HEK293 (cell line): Measurements from ENCODE around the gene WASF2.

ENCODE experiments used
- CTCF ChIA-PET: fragments of 350-600 bp; formaldehyde crosslinking; extraction: SDS; loops from one replicate; lab custom pipeline; 2021; ENCODE audit warnings: antibody characterized with exemption; lab: Yijun Ruan, JAX
- POLR2A ChIA-PET: fragments of 300-600 bp; formaldehyde crosslinking; extraction: SDS; loops from one replicate; lab custom pipeline; 2020; ENCODE audit warnings: antibody characterized with exemption, inconsistent platforms; lab: Yijun Ruan, JAX
- H3K27ac ChIP-seq: fragments of 200-500 bp; sonication (Bioruptor generic); 2 replicates; pipeline ENCODE4 v1.5.1; 2014; ENCODE audit warnings: low read depth, low read length, control low read depth, inconsistent platforms; ENCODE audit errors: extremely low read depth
- H3K36me3 ChIP-seq, 2 experiments: fragments of 200-500 bp in 1 of 2; sonication (Bioruptor generic) in 1 of 2; 1 replicate in 1 of 2; 2 replicates in 1 of 2; pipeline ENCODE4 v1.5.1; 2014 to 2017; ENCODE audit warnings: inconsistent platforms in 2 of 2, low read length in 2 of 2; ENCODE audit not compliant: control insufficient read depth in 2 of 2, insufficient read depth in 1 of 2
- H3K4me1 ChIP-seq: fragments of 200-500 bp; sonication (Bioruptor generic); 2 replicates; pipeline ENCODE4 v1.5.1; 2014; ENCODE audit warnings: mild to moderate bottlenecking, low read length, inconsistent platforms; ENCODE audit not compliant: control insufficient read depth, insufficient read depth
- H3K4me3 ChIP-seq: 2 replicates; pipeline ENCODE4 v1.5.1; 2011; ENCODE audit warnings: low read depth, mild to moderate bottlenecking, control low read depth, low read length, moderate library complexity
- H3K9me3 ChIP-seq: fragments of 200-500 bp; sonication (Bioruptor generic); 2 replicates; pipeline ENCODE4 v1.5.1; 2014; ENCODE audit warnings: low read depth, low read length, inconsistent platforms; ENCODE audit not compliant: control insufficient read depth, insufficient read depth
- AEBP2 ChIP-seq: fragments of 450-650 bp; formaldehyde crosslinking; IDR thresholded peaks from 2 replicates; pipeline ENCODE4 v1.5.1; 2016; ENCODE audit warnings: missing biosample characterization, missing genetic modification characterization, borderline replicate concordance
- BCL11A ChIP-seq: fragments of 450-650 bp; formaldehyde crosslinking; IDR thresholded peaks from 2 replicates; pipeline ENCODE4 v1.5.1; 2016; ENCODE audit warnings: low read depth, missing biosample characterization, missing genetic modification characterization
- EGR2 ChIP-seq: fragments of 450-650 bp; formaldehyde crosslinking; IDR thresholded peaks from 2 replicates; pipeline ENCODE4 v1.5.1; 2016; ENCODE audit warnings: low read depth, missing biosample characterization, missing genetic modification characterization
- GFI1B ChIP-seq: fragments of 450-650 bp; formaldehyde crosslinking; IDR thresholded peaks from 2 replicates; pipeline ENCODE4 v1.5.1; 2016; ENCODE audit warnings: missing biosample characterization, missing genetic modification characterization
- HOXA7 ChIP-seq: sonication (generic); formaldehyde crosslinking; IDR thresholded peaks from 2 replicates; pipeline ENCODE4 v1.8.1; 2022; ENCODE audit warnings: missing genetic modification reagents, borderline replicate concordance
- IKZF3 ChIP-seq: fragments of 450-650 bp; IDR thresholded peaks from 2 replicates; pipeline ENCODE4 v1.5.0; 2018; ENCODE audit warnings: missing biosample characterization, mild to moderate bottlenecking, missing genetic modification characterization, moderate library complexity
- KLF1 ChIP-seq: fragments of 450-650 bp; formaldehyde crosslinking; IDR thresholded peaks from 2 replicates; pipeline ENCODE4 v1.5.1; 2016; ENCODE audit warnings: missing biosample characterization, missing genetic modification characterization
- KLF10 ChIP-seq: fragments of 450-650 bp; IDR thresholded peaks from 2 replicates; pipeline ENCODE4 v1.5.1; 2018; ENCODE audit warnings: missing biosample characterization, mild to moderate bottlenecking, missing genetic modification characterization
- REPIN1 ChIP-seq: fragments of 450-650 bp; formaldehyde crosslinking; IDR thresholded peaks from 2 replicates; pipeline ENCODE4 v1.5.1; 2017; ENCODE audit warnings: missing biosample characterization, missing genetic modification characterization, low read depth
- SP7 ChIP-seq: fragments of 450-650 bp; formaldehyde crosslinking; IDR thresholded peaks from 2 replicates; pipeline ENCODE4 v1.5.1; 2016; ENCODE audit warnings: missing biosample characterization, missing genetic modification characterization
- ZBTB21 ChIP-seq: fragments of 450-650 bp; formaldehyde crosslinking; IDR thresholded peaks from 2 replicates; pipeline ENCODE4 v1.5.1; 2017; ENCODE audit warnings: missing biosample characterization, missing genetic modification characterization
- ZBTB6 ChIP-seq: fragments of 450-650 bp; formaldehyde crosslinking; IDR thresholded peaks from 2 replicates; pipeline ENCODE4 v1.5.1; 2017; ENCODE audit warnings: missing biosample characterization, missing genetic modification characterization
- ZEB2 ChIP-seq: fragments of 450-650 bp; formaldehyde crosslinking; IDR thresholded peaks from 2 replicates; pipeline ENCODE4 v1.5.1; 2016; ENCODE audit warnings: missing biosample characterization, missing genetic modification characterization
- ZFHX2 ChIP-seq: fragments of 450-650 bp; formaldehyde crosslinking; conservative IDR thresholded peaks from 2 replicates; pipeline ENCODE4 v1.5.1; 2016; ENCODE audit warnings: missing biosample characterization, missing genetic modification characterization
- ZNF10 ChIP-seq: fragments of 450-650 bp; formaldehyde crosslinking; IDR thresholded peaks from 2 replicates; pipeline ENCODE4 v1.5.1; 2017; ENCODE audit warnings: missing biosample characterization, missing genetic modification characterization
- ZNF175 ChIP-seq: fragments of 450-650 bp; formaldehyde crosslinking; IDR thresholded peaks from 2 replicates; pipeline ENCODE4 v1.5.1; 2016; ENCODE audit warnings: missing biosample characterization, missing genetic modification characterization
- ZNF211 ChIP-seq: fragments of 450-650 bp; formaldehyde crosslinking; IDR thresholded peaks from 2 replicates; pipeline ENCODE4 v1.5.1; 2016; ENCODE audit warnings: low read depth, missing biosample characterization, missing genetic modification characterization
- ZNF248 ChIP-seq: fragments of 450-650 bp; formaldehyde crosslinking; IDR thresholded peaks from 2 replicates; pipeline ENCODE4 v1.5.1; 2017; ENCODE audit warnings: missing biosample characterization, missing genetic modification characterization
- ZNF302 ChIP-seq: fragments of 450-650 bp; formaldehyde crosslinking; IDR thresholded peaks from 2 replicates; pipeline ENCODE4 v1.5.1; 2016; ENCODE audit warnings: missing biosample characterization, missing genetic modification characterization, low read depth
- ZNF311 ChIP-seq: fragments of 450-650 bp; formaldehyde crosslinking; IDR thresholded peaks from 2 replicates; pipeline ENCODE4 v1.5.1; 2017; ENCODE audit warnings: missing biosample characterization, missing genetic modification characterization, borderline replicate concordance
- ZNF394 ChIP-seq: fragments of 450-650 bp; formaldehyde crosslinking; IDR thresholded peaks from 2 replicates; pipeline ENCODE4 v1.5.1; 2016; ENCODE audit warnings: missing biosample characterization, missing genetic modification characterization, mild to moderate bottlenecking, moderate library complexity, borderline replicate concordance
- ZNF426 ChIP-seq: fragments of 450-650 bp; formaldehyde crosslinking; IDR thresholded peaks from 2 replicates; pipeline ENCODE4 v1.5.1; 2017; ENCODE audit warnings: missing biosample characterization, missing genetic modification characterization, mild to moderate bottlenecking, inconsistent platforms, moderate library complexity
- ZNF529 ChIP-seq: fragments of 450-650 bp; formaldehyde crosslinking; IDR thresholded peaks from 2 replicates; pipeline ENCODE4 v1.5.1; 2017; ENCODE audit warnings: missing genetic modification characterization, missing biosample characterization; ENCODE audit not compliant: insufficient replicate concordance
- ZNF596 ChIP-seq: fragments of 450-650 bp; IDR thresholded peaks from 2 replicates; pipeline ENCODE4 v1.5.0; 2018; ENCODE audit warnings: missing biosample characterization, mild to moderate bottlenecking, missing genetic modification characterization, moderate library complexity
- ZNF600 ChIP-seq: fragments of 450-650 bp; formaldehyde crosslinking; IDR thresholded peaks from 2 replicates; pipeline ENCODE4 v1.5.1; 2016; ENCODE audit warnings: missing biosample characterization, missing genetic modification characterization
- ZNF621 ChIP-seq: fragments of 450-650 bp; formaldehyde crosslinking; IDR thresholded peaks from 2 replicates; pipeline ENCODE4 v1.5.1; 2017; ENCODE audit warnings: missing biosample characterization, missing genetic modification characterization
- ZNF707 ChIP-seq: fragments of 450-650 bp; formaldehyde crosslinking; IDR thresholded peaks from 2 replicates; pipeline ENCODE4 v1.5.1; 2016; ENCODE audit warnings: missing biosample characterization, missing genetic modification characterization
- ZNF843 ChIP-seq: fragments of 450-650 bp; formaldehyde crosslinking; IDR thresholded peaks from 2 replicates; pipeline ENCODE4 v1.5.1; 2016; ENCODE audit warnings: missing biosample characterization, missing genetic modification characterization

WASF2 gene

GRCh38 chr1:27359822-27360158, 130.2 kb downstream of the WASF2 start:
- no peak overlapping the region for H3K4me3 ChIP-seq
- no peaks in the 10 kb centered on the region for H3K9me3 ChIP-seq
- TF ChIP-seq ZFHX2 (tag by site-specific recombination) (peak; percentile 43), GFI1B (no peak), KLF1 (tag by site-specific recombination) (0 out of 2 replicates have a peak, but pooled peaks have one; percentile 30), EGR2 (tag by site-specific recombination) (peak; percentile 60)
- no peak overlapping the region for H3K27ac ChIP-seq
- POLR2A ChIA-PET = no interaction called here
- peaks cover 0 to 61% of the 10 kb centered on the region in 2 experiments; a peak in 1 of 3 replicates for H3K36me3 ChIP-seq
- CTCF ChIA-PET = interaction anchor here (0.6 to 1.6 kb wide), 2 partner anchors 35 to 61 kb away, joined by 3 to 4 read pairs; no protein-coding TSS in a partner anchor
- H3K4me1 ChIP-seq = no peaks in the 10 kb centered on the region

GRCh38 chr1:27358928-27359313, 131.0 kb downstream of the WASF2 start:
- H3K4me3 ChIP-seq = no peak overlapping the region
- peaks cover 0 to 57% of the 10 kb centered on the region in 2 experiments; a peak in 1 of 3 replicates for H3K36me3 ChIP-seq
- no peak overlapping the region for H3K27ac ChIP-seq
- ChIA-PET POLR2A (interaction anchor here (4.4 kb wide), 1 partner anchor 7 kb away, joined by 23 read pairs; the partner anchor contains the start of gene MAP3K6), CTCF (interaction anchor here (0.6 to 7.8 kb wide), 12 partner anchors 8 to 310 kb away, joined by 4 to 84 read pairs (median 14); partner anchors contain the start of genes MAP3K6 and SYTL1)
- TF ChIP-seq ZNF10 (tag by site-specific recombination) (peak; percentile 58; the same call in 1 of the 2 replicates), ZBTB6 (tag by site-specific recombination) (peak; percentile 94), ZNF248 (tag by site-specific recombination) (no peak), ZNF596 (tag by site-specific recombination) (no peak), ZNF311 (tag by site-specific recombination) (no peak), ZNF529 (tag by site-specific recombination) (no peak), ZNF600 (tag by site-specific recombination) (peak; percentile 98), ZNF843 (tag by site-specific recombination) (no peak)
- TF ChIP-seq, all 188 proteins: peak for 3
- Histone ChIP-seq H3K9me3 (no peaks in the 10 kb centered on the region), H3K4me1 (no peaks in the 10 kb centered on the region)

- Histone ChIP-seq H3K36me3 (peaks cover 0 to 55% of the 10 kb centered on the region in 2 experiments; a peak in 1 of 3 replicates), H3K4me3 (no peak overlapping the region), H3K9me3 (no peaks in the 10 kb centered on the region), H3K27ac (no peak overlapping the region), H3K4me1 (no peaks in the 10 kb centered on the region)
- ChIA-PET CTCF (interaction anchor here (0.5 to 7.8 kb wide), 28 partner anchors 9 to 373 kb away, joined by 3 to 84 read pairs (median 5); partner anchors contain the start of genes MAP3K6 and SYTL1), POLR2A (interaction anchor here (4.4 kb wide), 1 partner anchor 8 kb away, joined by 23 read pairs; the partner anchor contains the start of gene MAP3K6)
- TF ChIP-seq ZNF600 (tag by site-specific recombination) (no peak), ZNF394 (tag by site-specific recombination) (no peak), ZNF426 (no peak), ZNF707 (tag by site-specific recombination) (no peak), ZBTB21 (tag by site-specific recombination) (no peak), IKZF3 (tag by site-specific recombination) (no peak), ZNF621 (tag by site-specific recombination) (no peak), KLF10 (tag by site-specific recombination) (no peak), HOXA7 (CRISPR knock-in tag) (no peak), ZNF211 (tag by site-specific recombination) (no peak), REPIN1 (tag by site-specific recombination) (no peak), BCL11A (no peak), ZNF175 (tag by site-specific recombination) (no peak), ZEB2 (tag by site-specific recombination) (no peak), ZNF302 (no peak), AEBP2 (no peak), SP7 (tag by site-specific recombination) (no peak)
These were observed 131.7 kb downstream of the WASF2 start for GRCh38 chr1:27358038-27358927.
